ENCODE measurements around the gene MACROD2.
A peak's percentile ranks its signal among the peaks of the same experiment; 100 is the strongest.

Gene MACROD2

GRCh38 chr20:15918631-15919030, 1923.3 kb downstream of the MACROD2 start:
- DNase-seq, result no peak

DNA sequence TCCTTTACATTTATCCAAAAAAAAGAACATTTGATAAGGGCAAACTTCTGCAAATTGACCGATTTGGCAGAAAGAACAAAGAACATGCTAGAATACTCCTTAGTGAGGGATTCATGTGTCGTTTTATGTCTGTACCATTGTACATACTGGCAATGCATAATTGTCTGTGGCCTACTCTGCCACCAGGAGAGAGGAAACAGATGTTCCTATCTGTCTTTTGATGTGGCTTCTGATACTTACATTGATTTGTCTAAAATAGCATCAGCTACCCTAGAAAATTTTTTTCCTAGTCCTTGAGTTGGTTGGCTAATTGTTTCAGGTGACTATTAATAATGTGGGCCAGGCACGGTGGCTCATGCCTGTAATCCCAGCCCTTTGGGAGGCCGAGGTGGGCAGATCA, 1923.8 kb downstream of the MACROD2 start:
- no peak for DNase-seq

- DNase-seq, result no peak
Observed at GRCh38 chr20:15921930-15922329, 1926.6 kb downstream of the MACROD2 start.

- no peak for DNase-seq
Observed at GRCh38 chr20:15922556-15922955, 1927.2 kb downstream of the MACROD2 start.

- DNase-seq, result peak; percentile 26
Observed at GRCh38 chr20:15923030-15923776, 1927.9 kb downstream of the MACROD2 start.

GRCh38 chr20:15924556-15924955, 1929.2 kb downstream of the MACROD2 start:
- no peak for DNase-seq

GRCh38 chr20:15925376-15925775, 1930.1 kb downstream of the MACROD2 start:
- no peak for DNase-seq

DNA sequence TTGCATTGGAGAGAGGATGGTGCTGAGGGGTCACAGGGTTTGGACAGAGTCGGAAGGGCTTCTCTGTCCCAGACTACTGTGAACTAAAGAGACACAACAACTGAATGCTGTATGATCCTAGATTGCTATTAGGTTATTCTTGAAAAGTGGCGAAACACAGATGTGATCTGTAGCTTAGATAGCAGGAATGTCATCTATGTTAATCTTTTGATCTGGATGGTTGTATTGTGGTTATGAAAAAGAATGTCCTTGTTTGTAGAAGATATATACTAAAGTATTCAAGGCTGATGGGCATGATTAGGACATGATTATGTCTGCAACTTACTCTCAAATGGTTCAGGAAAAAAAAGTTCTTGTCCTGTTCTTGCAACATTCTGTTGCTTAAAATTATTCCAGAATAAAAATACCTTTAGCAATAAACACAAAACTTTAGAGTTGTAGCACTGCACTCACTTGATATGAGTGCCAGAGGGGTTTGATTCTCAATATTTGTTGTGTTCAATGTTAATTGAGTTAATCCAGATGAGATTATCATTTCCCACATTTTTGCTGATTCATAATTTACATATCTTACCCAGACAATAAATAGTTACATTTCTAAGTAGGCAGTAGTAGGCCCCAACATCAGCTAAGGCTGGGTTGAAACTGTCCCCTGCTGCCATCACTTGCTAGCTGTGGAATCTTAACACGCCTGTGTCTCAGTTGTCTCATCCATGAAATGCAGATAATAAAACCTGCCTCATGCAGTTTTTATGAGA, 1932.8 kb downstream of the MACROD2 start:
- no peak for DNase-seq

DNA sequence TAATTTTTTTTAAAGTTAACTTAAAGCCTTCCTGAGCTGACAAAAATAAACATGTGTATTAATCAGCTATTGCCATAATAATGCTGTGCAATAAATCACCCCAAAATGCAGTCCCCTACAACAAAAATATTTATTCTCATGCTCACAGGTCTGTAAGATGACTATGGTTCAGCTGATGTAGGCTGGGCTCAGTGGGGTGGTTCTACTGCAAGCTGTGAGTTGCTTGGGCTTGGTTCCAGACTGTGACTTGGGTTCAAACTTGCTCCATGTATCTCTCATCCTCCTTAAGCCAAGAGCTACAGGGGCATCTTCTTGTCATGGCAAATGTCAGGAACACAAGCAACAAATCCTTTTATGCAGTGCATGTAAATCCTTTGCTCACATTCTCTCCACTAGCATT, 1933.6 kb downstream of the MACROD2 start:
- no peak for DNase-seq

- no peak for DNase-seq
Observed at GRCh38 chr20:15930311-15931305, 1935.3 kb downstream of the MACROD2 start.

DNA sequence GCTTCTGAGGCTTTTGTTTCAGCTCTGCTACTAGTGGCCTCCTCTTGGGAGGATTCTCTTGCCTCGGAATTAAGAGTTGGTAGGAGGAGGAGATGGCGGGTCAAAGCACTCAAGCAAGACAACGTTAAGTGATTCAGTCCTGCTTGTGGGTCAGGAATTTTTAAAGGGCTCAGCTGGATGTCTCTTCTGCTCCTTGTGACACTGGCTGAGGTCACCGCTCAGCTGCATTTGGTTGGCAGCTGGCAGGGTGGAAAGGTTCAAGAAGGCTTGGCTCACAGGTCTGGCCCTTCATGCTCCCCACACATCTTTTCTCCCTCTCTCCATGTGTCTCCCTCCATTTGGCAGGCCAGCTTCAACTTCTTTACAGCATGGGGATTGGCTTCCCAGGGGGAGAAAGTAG, 1936.6 kb downstream of the MACROD2 start:
- DNase-seq, result no peak

DNA sequence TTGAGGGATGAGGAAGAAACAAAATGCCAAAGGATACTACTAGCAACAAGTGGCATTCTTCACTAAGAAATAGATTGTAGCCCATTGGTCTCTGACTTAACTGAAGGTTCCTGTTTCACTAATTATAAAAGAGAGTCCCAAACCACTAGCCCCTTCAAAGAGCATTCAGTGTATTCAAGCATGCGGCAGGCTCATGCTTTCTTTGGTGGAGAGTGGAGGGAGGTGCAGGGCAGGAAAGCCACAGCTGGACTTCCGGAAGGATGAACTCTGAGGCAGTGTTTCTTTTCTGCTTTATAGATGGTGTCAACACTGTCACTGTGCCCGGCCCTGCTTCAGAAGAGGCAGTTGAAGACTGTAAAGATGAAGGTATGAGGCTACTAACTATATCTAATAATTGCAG, 1941.9 kb downstream of the MACROD2 start:
- no peak for DNase-seq

DNA sequence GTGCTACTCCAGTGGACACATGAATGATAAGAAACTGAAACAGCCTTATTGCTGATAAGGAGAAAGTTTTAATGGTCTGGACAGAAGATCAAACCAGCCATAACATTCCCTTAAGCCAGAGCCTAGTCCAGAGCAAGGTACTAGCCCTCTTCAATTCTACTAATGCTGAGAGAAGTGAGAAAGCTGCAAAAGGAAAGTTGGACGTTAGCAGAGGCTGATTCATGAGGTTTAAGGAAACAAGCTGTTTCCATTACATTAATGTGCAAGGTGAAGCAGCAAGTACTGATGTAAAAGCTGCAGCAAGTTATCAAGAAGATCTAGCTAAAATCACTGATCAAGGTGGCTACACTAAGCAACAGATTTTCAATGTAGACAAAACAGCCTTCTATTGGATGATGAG, 1943.5 kb downstream of the MACROD2 start:
- no peak for DNase-seq

DNA sequence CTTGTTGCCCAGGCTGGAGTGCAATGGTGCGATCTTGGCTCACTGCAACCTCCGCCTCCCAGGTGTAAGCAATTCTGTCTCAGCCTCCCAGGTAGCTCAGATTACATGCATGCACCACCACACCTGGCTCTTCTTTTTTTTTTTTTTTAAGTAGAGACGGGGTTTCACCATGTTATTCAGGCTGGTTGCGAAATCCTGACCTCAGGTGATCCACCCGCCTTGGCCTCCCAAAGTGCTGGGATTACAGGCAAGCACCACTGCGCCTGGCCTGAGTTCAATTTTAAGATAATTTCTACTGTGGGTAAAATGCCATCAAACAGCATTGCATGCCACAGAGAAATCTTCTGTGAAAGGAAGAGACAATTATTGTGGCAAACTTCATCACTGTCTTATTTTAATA, 1944.8 kb downstream of the MACROD2 start:
- DNase-seq, result no peak

GRCh38 chr20:15942130-15942529, 1946.8 kb downstream of the MACROD2 start:
- no peak for DNase-seq

DNA sequence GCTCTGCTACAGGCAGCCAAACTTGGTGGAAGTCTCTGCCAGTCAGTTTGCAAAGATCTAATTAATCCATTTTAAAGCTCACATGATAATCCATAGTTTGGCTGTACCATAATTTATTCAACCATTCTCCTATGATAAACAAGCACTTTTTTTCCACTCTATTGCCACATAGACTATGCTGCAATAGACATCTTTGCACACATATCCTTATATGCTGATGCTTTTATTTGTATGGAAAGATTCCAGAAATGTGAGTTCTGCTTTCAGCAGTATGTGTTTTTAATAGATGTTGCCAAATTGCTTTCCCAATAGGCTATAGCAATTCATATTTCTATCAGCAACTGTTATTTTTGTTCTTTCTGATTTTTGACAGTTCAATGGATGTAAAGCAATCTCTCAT, 1950.0 kb downstream of the MACROD2 start:
- peak; percentile 36 for DNase-seq

- no peak for DNase-seq
Observed at GRCh38 chr20:15949391-15949790, 1954.1 kb downstream of the MACROD2 start.

DNA sequence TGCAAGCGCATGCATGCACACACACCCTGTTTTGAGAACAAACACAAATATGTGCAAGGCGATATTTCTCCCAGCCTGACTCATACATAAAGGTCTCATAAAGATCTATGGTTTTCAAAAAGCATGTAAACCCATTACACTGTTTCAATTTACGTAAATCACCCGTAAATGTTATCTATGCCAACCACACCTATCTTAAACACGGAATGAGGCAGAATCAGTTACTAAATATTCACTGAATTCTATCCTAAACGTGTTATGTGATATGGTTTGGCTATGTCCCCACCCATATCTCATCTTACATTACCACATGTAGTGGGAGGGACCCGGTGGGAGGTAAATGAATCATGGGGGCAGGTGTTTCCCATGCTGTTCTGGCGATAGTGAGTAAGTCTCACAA, 1956.3 kb downstream of the MACROD2 start:
- DNase-seq, result no peak

DNA sequence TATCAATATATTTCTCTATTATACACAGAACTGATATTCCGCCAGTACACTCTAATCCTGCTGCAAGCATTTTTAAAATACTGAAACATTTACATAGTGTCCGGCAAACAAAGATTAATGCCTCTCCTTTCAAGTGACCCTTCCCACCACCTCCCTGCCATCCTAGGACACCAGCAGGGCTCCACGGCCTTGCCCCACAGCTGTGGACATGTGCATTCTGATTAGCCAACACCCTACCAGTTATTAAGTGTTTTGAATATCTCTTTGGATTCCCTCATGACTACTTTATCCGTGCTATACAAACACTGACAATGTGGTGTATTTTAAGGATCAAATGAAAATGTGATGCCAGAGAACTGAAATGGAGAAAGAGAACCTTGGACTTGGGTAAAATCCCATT, 1962.8 kb downstream of the MACROD2 start:
- no peak for DNase-seq

DNA sequence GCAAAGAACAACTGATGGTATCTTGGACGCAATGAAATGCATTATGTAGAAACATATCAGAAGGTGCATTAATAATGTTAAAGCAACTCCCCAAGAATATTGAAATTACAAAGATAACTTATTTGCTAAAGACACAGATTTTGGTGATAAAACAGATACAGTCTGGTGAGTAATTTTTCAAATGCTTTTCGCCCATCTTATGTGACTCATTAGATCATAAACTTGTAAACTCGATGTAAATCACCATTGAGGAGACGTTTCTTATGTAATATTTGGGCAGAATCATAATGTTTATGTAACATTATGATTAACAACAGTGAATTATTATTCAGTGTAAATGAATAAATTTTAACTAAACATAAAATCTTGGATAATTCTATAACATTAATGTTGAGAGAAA, 1969.8 kb downstream of the MACROD2 start:
- DNase-seq, result no peak

GRCh38 chr20:15967334-15967733, 1972.0 kb downstream of the MACROD2 start:
- no peak for DNase-seq

GRCh38 chr20:15976047-15976736, 1980.9 kb downstream of the MACROD2 start:
- no peak for DNase-seq

DNA sequence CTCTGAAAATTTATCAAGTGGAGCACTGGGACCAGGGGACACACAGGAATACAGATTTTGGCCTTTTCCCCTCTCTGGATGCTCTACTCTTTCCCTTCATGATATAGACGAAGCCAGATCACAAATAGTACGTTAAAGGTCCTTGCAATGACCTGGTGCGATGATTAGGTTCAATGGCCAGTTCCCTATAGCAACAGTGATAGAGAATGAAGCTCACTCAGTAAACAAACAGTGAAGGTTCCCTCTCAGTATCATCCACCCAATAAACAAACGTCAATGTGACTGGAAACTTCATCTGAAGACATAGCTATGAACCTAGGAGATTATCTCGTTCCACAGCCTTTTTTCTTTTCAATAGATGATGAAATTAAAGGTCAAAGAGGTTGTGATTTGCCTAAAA, 1981.7 kb downstream of the MACROD2 start:
- no peak for DNase-seq
